HEK293 (cell line): ENCODE data around the gene OR5AU1.

Experiments
- IKZF3 ChIP-seq: fragments of 450-650 bp; IDR thresholded peaks from 2 replicates; pipeline ENCODE4 v1.5.0; 2018; ENCODE audit warnings: missing biosample characterization, mild to moderate bottlenecking, missing genetic modification characterization, moderate library complexity
- KLF16 ChIP-seq: fragments of 450-650 bp; formaldehyde crosslinking; IDR thresholded peaks from 2 replicates; pipeline ENCODE4 v1.5.1; 2017; ENCODE audit warnings: missing biosample characterization, missing genetic modification characterization
- KLF7 ChIP-seq: fragments of 450-650 bp; formaldehyde crosslinking; IDR thresholded peaks from 2 replicates; pipeline ENCODE4 v1.5.1; 2016; ENCODE audit warnings: missing biosample characterization, missing genetic modification characterization, borderline replicate concordance
- KLF8 ChIP-seq: fragments of 450-650 bp; formaldehyde crosslinking; IDR thresholded peaks from 2 replicates; pipeline ENCODE4 v1.5.1; 2016; ENCODE audit warnings: missing biosample characterization, missing genetic modification characterization
- KLF9 ChIP-seq: fragments of 450-650 bp; formaldehyde crosslinking; IDR thresholded peaks from 2 replicates; pipeline ENCODE4 v1.5.1; 2016; ENCODE audit warnings: missing biosample characterization, missing genetic modification characterization, low read depth
- OVOL3 ChIP-seq: fragments of 450-650 bp; formaldehyde crosslinking; IDR thresholded peaks from 2 replicates; pipeline ENCODE4 v1.5.1; 2016; ENCODE audit warnings: missing biosample characterization, missing genetic modification characterization
- PRDM1 ChIP-seq: fragments of 450-650 bp; formaldehyde crosslinking; IDR thresholded peaks from 2 replicates; pipeline ENCODE4; 2016; ENCODE audit warnings: missing biosample characterization, missing genetic modification characterization
- SALL2 ChIP-seq: fragments of 450-650 bp; formaldehyde crosslinking; IDR thresholded peaks from 2 replicates; pipeline ENCODE4 v1.5.0; 2017; ENCODE audit warnings: missing biosample characterization, mild to moderate bottlenecking, missing genetic modification characterization, borderline replicate concordance
- SP2 ChIP-seq: fragments of 450-650 bp; formaldehyde crosslinking; IDR thresholded peaks from 2 replicates; pipeline ENCODE4 v1.5.1; 2016; ENCODE audit warnings: missing biosample characterization, missing genetic modification characterization
- YY1 ChIP-seq: fragments of 450-650 bp; formaldehyde crosslinking; IDR thresholded peaks from 2 replicates; pipeline ENCODE4 v1.5.1; 2018; ENCODE audit warnings: missing biosample characterization, missing genetic modification characterization
- ZBTB8A ChIP-seq: fragments of 450-650 bp; formaldehyde crosslinking; IDR thresholded peaks from 2 replicates; pipeline ENCODE4 v1.5.1; 2016; ENCODE audit warnings: missing biosample characterization, missing genetic modification characterization
- ZFP37 ChIP-seq: fragments of 450-650 bp; formaldehyde crosslinking; IDR thresholded peaks from 2 replicates; pipeline ENCODE4 v1.5.1; 2016; ENCODE audit warnings: missing biosample characterization, missing genetic modification characterization
- ZNF10 ChIP-seq: fragments of 450-650 bp; formaldehyde crosslinking; IDR thresholded peaks from 2 replicates; pipeline ENCODE4 v1.5.1; 2017; ENCODE audit warnings: missing biosample characterization, missing genetic modification characterization
- ZNF354C ChIP-seq: fragments of 450-650 bp; formaldehyde crosslinking; IDR thresholded peaks from 2 replicates; pipeline ENCODE4 v1.5.1; 2016; ENCODE audit warnings: missing biosample characterization, missing genetic modification characterization, low read depth, borderline replicate concordance
- ZNF391 ChIP-seq: fragments of 450-650 bp; formaldehyde crosslinking; IDR thresholded peaks from 2 replicates; pipeline ENCODE4 v1.5.1; 2016; ENCODE audit warnings: low read depth, missing biosample characterization, missing genetic modification characterization, borderline replicate concordance
- ZNF426 ChIP-seq: fragments of 450-650 bp; formaldehyde crosslinking; IDR thresholded peaks from 2 replicates; pipeline ENCODE4 v1.5.1; 2017; ENCODE audit warnings: missing biosample characterization, missing genetic modification characterization, mild to moderate bottlenecking, inconsistent platforms, moderate library complexity
- ZNF433 ChIP-seq: fragments of 450-650 bp; formaldehyde crosslinking; IDR thresholded peaks from 2 replicates; pipeline ENCODE4 v1.5.1; 2016; ENCODE audit warnings: missing biosample characterization, missing genetic modification characterization, low read depth
- ZNF544 ChIP-seq: fragments of 450-650 bp; formaldehyde crosslinking; IDR thresholded peaks from 2 replicates; pipeline ENCODE4 v1.5.0; 2017; ENCODE audit warnings: missing biosample characterization, missing genetic modification characterization
- ZNF610 ChIP-seq: fragments of 450-650 bp; formaldehyde crosslinking; IDR thresholded peaks from 2 replicates; pipeline ENCODE4 v1.5.1; 2016; ENCODE audit warnings: missing biosample characterization, missing genetic modification characterization, borderline replicate concordance
- ZNF621 ChIP-seq: fragments of 450-650 bp; formaldehyde crosslinking; IDR thresholded peaks from 2 replicates; pipeline ENCODE4 v1.5.1; 2017; ENCODE audit warnings: missing biosample characterization, missing genetic modification characterization
- ZNF677 ChIP-seq: fragments of 450-650 bp; IDR thresholded peaks from 2 replicates; pipeline ENCODE4 v1.5.0; 2018; ENCODE audit warnings: missing biosample characterization, mild to moderate bottlenecking, missing genetic modification characterization, moderate library complexity
- ZSCAN30 ChIP-seq: fragments of 450-650 bp; IDR thresholded peaks from 2 replicates; pipeline ENCODE4 v1.5.1; 2018; ENCODE audit warnings: missing biosample characterization, mild to moderate bottlenecking, missing genetic modification characterization, moderate library complexity
- TF ChIP-seq, protein P1 (sequence below): fragments of 450-650 bp; formaldehyde crosslinking; IDR thresholded peaks from 2 replicates; pipeline ENCODE4 v1.5.1; 2016; ENCODE audit warnings: missing biosample characterization, missing genetic modification characterization
- TF ChIP-seq, protein P2 (sequence below): sonication (generic); formaldehyde crosslinking; IDR thresholded peaks from 2 replicates; pipeline ENCODE4 v1.8.1; 2022; ENCODE audit warnings: mild to moderate bottlenecking, moderate library complexity, missing genetic modification reagents
- TF ChIP-seq, protein P3 (sequence below): fragments of 450-650 bp; formaldehyde crosslinking; IDR thresholded peaks from 2 replicates; pipeline ENCODE4 v1.5.1; 2016; ENCODE audit warnings: missing biosample characterization, missing genetic modification characterization
- TF ChIP-seq, protein P4 (sequence below): fragments of 450-650 bp; formaldehyde crosslinking; IDR thresholded peaks from 2 replicates; pipeline ENCODE4 v1.5.1; 2016; ENCODE audit warnings: missing biosample characterization, missing genetic modification characterization, low read depth
- TF ChIP-seq, protein P5 (sequence below): fragments of 450-650 bp; formaldehyde crosslinking; IDR thresholded peaks from 2 replicates; pipeline ENCODE4 v1.5.1; 2016; ENCODE audit warnings: missing biosample characterization, missing genetic modification characterization
- TF ChIP-seq, protein P6 (sequence below): fragments of 450-650 bp; formaldehyde crosslinking; IDR thresholded peaks from 2 replicates; pipeline ENCODE4 v1.5.1; 2017; ENCODE audit warnings: missing biosample characterization, missing genetic modification characterization
- TF ChIP-seq, protein P7 (sequence below): fragments of 450-650 bp; formaldehyde crosslinking; IDR thresholded peaks from 2 replicates; pipeline ENCODE4 v1.5.1; 2016; ENCODE audit warnings: missing biosample characterization, missing genetic modification characterization

OR5AU1 gene

DNA sequence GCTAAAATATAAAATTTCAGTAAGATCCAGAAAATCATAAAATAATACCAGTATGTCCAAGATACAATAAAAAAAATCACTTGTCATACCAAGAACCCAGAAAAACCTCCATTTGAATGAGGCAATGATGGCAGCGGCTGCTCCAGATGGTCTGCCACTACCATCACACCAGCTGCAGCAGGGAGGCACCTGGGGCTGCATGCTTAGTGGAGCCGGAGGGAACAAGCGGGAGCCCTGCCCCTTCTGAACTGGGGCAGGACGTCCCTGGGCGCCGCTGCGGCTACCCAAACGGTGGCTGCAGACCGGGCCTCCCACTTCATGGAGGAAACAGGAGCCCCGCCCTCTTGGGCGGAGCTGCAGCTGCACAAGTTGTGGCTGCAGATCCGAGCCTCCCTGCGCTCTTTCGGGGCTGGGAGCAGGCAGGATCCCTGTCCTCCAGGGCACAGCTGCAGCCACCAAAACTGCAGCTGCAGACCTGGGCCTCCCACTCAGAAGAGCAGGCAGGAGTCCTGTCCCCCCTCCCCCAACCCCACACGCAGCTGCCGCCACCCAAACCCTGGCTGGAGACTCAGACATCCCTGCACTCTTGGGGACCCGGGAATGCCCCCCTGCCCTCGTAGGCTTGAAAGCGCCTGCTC, 36.1 kb upstream of the OR5AU1 start (continued):
- TF ChIP-seq, protein P1, sequence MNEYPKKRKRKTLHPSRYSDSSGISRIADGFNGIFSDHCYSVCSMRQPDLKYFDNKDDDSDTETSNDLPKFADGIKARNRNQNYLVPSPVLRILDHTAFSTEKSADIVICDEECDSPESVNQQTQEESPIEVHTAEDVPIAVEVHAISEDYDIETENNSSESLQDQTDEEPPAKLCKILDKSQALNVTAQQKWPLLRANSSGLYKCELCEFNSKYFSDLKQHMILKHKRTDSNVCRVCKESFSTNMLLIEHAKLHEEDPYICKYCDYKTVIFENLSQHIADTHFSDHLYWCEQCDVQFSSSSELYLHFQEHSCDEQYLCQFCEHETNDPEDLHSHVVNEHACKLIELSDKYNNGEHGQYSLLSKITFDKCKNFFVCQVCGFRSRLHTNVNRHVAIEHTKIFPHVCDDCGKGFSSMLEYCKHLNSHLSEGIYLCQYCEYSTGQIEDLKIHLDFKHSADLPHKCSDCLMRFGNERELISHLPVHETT (tag by site-specific recombination), result no peak
- TF ChIP-seq OVOL3 (tag by site-specific recombination) (no peak), YY1 (tag by site-specific recombination) (peak; percentile 68), PRDM1 (tag by site-specific recombination) (no peak), ZNF354C (tag by site-specific recombination) (no peak), ZNF433 (tag by site-specific recombination) (no peak), ZNF10 (tag by site-specific recombination) (no peak), KLF9 (tag by site-specific recombination) (peak; percentile 43; the same call in 1 of the 2 replicates), ZNF621 (no peak), ZNF391 (tag by site-specific recombination) (no peak), ZNF610 (tag by site-specific recombination) (no peak), IKZF3 (no peak), SALL2 (tag by site-specific recombination) (no peak), KLF16 (peak; percentile 47; the same call in 1 of the 2 replicates), ZFP37 (tag by site-specific recombination) (no peak), ZNF544 (no peak), ZNF677 (tag by site-specific recombination) (no peak), KLF7 (no peak), ZBTB8A (tag by site-specific recombination) (peak; percentile 24; the same call in 1 of the 2 replicates), ZNF426 (no peak), KLF8 (tag by site-specific recombination) (no peak; the same call in 1 of the 2 replicates), ZSCAN30 (peak; percentile 57; the same call in 1 of the 2 replicates), SP2 (peak; percentile 71)
- TF ChIP-seq, protein P2, sequence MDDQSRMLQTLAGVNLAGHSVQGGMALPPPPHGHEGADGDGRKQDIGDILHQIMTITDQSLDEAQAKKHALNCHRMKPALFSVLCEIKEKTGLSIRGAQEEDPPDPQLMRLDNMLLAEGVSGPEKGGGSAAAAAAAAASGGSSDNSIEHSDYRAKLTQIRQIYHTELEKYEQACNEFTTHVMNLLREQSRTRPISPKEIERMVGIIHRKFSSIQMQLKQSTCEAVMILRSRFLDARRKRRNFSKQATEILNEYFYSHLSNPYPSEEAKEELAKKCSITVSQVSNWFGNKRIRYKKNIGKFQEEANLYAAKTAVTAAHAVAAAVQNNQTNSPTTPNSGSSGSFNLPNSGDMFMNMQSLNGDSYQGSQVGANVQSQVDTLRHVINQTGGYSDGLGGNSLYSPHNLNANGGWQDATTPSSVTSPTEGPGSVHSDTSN, result no peak
- TF ChIP-seq, protein P3, sequence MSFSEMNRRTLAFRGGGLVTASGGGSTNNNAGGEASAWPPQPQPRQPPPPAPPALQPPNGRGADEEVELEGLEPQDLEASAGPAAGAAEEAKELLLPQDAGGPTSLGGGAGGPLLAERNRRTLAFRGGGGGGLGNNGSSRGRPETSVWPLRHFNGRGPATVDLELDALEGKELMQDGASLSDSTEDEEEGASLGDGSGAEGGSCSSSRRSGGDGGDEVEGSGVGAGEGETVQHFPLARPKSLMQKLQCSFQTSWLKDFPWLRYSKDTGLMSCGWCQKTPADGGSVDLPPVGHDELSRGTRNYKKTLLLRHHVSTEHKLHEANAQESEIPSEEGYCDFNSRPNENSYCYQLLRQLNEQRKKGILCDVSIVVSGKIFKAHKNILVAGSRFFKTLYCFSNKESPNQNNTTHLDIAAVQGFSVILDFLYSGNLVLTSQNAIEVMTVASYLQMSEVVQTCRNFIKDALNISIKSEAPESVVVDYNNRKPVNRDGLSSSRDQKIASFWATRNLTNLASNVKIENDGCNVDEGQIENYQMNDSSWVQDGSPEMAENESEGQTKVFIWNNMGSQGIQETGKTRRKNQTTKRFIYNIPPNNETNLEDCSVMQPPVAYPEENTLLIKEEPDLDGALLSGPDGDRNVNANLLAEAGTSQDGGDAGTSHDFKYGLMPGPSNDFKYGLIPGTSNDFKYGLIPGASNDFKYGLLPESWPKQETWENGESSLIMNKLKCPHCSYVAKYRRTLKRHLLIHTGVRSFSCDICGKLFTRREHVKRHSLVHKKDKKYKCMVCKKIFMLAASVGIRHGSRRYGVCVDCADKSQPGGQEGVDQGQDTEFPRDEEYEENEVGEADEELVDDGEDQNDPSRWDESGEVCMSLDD (tag by site-specific recombination), result no peak
- TF ChIP-seq, protein P4, sequence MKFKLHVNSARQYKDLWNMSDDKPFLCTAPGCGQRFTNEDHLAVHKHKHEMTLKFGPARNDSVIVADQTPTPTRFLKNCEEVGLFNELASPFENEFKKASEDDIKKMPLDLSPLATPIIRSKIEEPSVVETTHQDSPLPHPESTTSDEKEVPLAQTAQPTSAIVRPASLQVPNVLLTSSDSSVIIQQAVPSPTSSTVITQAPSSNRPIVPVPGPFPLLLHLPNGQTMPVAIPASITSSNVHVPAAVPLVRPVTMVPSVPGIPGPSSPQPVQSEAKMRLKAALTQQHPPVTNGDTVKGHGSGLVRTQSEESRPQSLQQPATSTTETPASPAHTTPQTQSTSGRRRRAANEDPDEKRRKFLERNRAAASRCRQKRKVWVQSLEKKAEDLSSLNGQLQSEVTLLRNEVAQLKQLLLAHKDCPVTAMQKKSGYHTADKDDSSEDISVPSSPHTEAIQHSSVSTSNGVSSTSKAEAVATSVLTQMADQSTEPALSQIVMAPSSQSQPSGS (tag by site-specific recombination), result no peak
- TF ChIP-seq, protein P5, sequence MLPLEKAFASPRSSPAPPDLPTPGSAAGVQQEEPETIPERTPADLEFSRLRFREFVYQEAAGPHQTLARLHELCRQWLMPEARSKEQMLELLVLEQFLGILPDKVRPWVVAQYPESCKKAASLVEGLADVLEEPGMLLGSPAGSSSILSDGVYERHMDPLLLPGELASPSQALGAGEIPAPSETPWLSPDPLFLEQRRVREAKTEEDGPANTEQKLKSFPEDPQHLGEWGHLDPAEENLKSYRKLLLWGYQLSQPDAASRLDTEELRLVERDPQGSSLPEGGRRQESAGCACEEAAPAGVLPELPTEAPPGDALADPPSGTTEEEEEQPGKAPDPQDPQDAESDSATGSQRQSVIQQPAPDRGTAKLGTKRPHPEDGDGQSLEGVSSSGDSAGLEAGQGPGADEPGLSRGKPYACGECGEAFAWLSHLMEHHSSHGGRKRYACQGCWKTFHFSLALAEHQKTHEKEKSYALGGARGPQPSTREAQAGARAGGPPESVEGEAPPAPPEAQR (tag by site-specific recombination), result no peak
- TF ChIP-seq, protein P6, sequence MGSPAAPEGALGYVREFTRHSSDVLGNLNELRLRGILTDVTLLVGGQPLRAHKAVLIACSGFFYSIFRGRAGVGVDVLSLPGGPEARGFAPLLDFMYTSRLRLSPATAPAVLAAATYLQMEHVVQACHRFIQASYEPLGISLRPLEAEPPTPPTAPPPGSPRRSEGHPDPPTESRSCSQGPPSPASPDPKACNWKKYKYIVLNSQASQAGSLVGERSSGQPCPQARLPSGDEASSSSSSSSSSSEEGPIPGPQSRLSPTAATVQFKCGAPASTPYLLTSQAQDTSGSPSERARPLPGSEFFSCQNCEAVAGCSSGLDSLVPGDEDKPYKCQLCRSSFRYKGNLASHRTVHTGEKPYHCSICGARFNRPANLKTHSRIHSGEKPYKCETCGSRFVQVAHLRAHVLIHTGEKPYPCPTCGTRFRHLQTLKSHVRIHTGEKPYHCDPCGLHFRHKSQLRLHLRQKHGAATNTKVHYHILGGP (tag by site-specific recombination), result no peak
- TF ChIP-seq, protein P7, sequence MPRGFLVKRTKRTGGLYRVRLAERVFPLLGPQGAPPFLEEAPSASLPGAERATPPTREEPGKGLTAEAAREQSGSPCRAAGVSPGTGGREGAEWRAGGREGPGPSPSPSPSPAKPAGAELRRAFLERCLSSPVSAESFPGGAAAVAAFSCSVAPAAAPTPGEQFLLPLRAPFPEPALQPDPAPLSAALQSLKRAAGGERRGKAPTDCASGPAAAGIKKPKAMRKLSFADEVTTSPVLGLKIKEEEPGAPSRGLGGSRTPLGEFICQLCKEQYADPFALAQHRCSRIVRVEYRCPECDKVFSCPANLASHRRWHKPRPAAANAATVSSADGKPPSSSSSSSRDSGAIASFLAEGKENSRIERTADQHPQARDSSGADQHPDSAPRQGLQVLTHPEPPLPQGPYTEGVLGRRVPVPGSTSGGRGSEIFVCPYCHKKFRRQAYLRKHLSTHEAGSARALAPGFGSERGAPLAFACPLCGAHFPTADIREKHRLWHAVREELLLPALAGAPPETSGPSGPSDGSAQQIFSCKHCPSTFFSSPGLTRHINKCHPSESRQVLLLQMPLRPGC (tag by site-specific recombination), result no peak
